ENCODE data around the gene LSAMP. TPM values are rescaled to one million over a fixed set of nuclear protein-coding genes. Genes with fewer than 3 reads are reported as not detected.
A peak's percentile ranks its signal among the peaks of the same experiment; 100 is the strongest.

LSAMP gene
- total RNA-seq (2014; rRNA removed; shearing (Covaris generic)) (1.6 and 2.0 TPM in 2 replicates), polyA plus RNA-seq (2016; fragmentation: Nextera tagmentation; extraction: Ambion mirVana) (1.4 and 2.9 TPM in 2 replicates)
- long read RNA-seq = 0 reads

- no peak within 1 kb of the TSS for H3K27ac ChIP-seq (ENCODE audit: low read depth)
- H3K36me3 Mint-ChIP-seq (ENCODE audit: low read depth) = no peaks in the 10 kb centered on the region
- no peaks in the 10 kb centered on the region for H3K9me3 Mint-ChIP-seq
- DNase-seq (ENCODE audit: low spot score) (peak; percentile 80), ATAC-seq (peak; percentile 87)
- H3K4me3 ChIP-seq = peak within 1 kb of the TSS; percentile 76
- peaks cover 17% of the 10 kb centered on the region for H3K4me1 ChIP-seq (ENCODE audit: insufficient read depth)
- peak within 1 kb of the TSS; percentile 99 for H2AFZ ChIP-seq
- H4K20me1 ChIP-seq (replicated peaks; ENCODE audit: insufficient read depth) = no peaks in the 10 kb centered on the region
- no peaks in the 10 kb centered on the region for H3K9me2 ChIP-seq (ENCODE audit: insufficient read depth)
- no peaks in the 10 kb centered on the region for H3K79me2 ChIP-seq (replicated peaks; ENCODE audit: insufficient read depth)
- H3K27me3 ChIP-seq (ENCODE audit: insufficient read depth) = peaks cover 22% of the 10 kb centered on the region
- peak within 1 kb of the TSS; percentile 84 for H3K4me2 ChIP-seq
- H3K4me3 Mint-ChIP-seq = peak within 1 kb of the TSS; percentile 85
- H3K27ac Mint-ChIP-seq = no peak within 1 kb of the TSS
- H3K36me3 ChIP-seq (ENCODE audit: insufficient read depth) = no peaks in the 10 kb centered on the region
- H3K27me3 Mint-ChIP-seq (ENCODE audit: insufficient read depth, low read depth, poor library complexity) = peaks cover 14% of the 10 kb centered on the region
- no peaks in the 10 kb centered on the region for H3F3A ChIP-seq (replicated peaks; ENCODE audit: low read depth)
- no peak for TF ChIP-seq JUNB (IDR thresholded peaks at IDR 0.05; ENCODE audit: unreplicated experiment)
- peak; percentile 59; the same call in 1 of the 2 replicates for TF ChIP-seq CREB1 (CRISPR knock-in tag; IDR thresholded peaks at IDR 0.05; ENCODE audit: low read depth)
- H3K4me1 Mint-ChIP-seq = peaks cover 40% of the 10 kb centered on the region
These were observed at the start of gene LSAMP for GRCh38 chr3:116445311-116445841. LSAMP (minus strand) TSS chr3:116445487.

GRCh38 chr3:116492379-116492778 is 47.1 kb upstream of the LSAMP start:
- no peak for DNase-seq (ENCODE audit: low spot score)
- TF ChIP-seq CREB1 (CRISPR knock-in tag; IDR thresholded peaks at IDR 0.05; ENCODE audit: low read depth) (no peak), ZNF462 (CRISPR knock-in tag; IDR thresholded peaks at IDR 0.05) (no peak), POLR2AphosphoS5 (IDR thresholded peaks at IDR 0.05; ENCODE audit: low read depth) (no peak), EZH2 (IDR thresholded peaks at IDR 0.05; ENCODE audit: low read depth, unreplicated experiment) (no peak), ETS1 (IDR thresholded peaks at IDR 0.05) (no peak)
- TF ChIP-seq, protein P1, sequence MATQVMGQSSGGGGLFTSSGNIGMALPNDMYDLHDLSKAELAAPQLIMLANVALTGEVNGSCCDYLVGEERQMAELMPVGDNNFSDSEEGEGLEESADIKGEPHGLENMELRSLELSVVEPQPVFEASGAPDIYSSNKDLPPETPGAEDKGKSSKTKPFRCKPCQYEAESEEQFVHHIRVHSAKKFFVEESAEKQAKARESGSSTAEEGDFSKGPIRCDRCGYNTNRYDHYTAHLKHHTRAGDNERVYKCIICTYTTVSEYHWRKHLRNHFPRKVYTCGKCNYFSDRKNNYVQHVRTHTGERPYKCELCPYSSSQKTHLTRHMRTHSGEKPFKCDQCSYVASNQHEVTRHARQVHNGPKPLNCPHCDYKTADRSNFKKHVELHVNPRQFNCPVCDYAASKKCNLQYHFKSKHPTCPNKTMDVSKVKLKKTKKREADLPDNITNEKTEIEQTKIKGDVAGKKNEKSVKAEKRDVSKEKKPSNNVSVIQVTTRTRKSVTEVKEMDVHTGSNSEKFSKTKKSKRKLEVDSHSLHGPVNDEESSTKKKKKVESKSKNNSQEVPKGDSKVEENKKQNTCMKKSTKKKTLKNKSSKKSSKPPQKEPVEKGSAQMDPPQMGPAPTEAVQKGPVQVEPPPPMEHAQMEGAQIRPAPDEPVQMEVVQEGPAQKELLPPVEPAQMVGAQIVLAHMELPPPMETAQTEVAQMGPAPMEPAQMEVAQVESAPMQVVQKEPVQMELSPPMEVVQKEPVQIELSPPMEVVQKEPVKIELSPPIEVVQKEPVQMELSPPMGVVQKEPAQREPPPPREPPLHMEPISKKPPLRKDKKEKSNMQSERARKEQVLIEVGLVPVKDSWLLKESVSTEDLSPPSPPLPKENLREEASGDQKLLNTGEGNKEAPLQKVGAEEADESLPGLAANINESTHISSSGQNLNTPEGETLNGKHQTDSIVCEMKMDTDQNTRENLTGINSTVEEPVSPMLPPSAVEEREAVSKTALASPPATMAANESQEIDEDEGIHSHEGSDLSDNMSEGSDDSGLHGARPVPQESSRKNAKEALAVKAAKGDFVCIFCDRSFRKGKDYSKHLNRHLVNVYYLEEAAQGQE (IDR thresholded peaks at IDR 0.05; ENCODE audit: unreplicated experiment) = no peak
- H2AFZ ChIP-seq = no peak overlapping the region
- Mint-ChIP-seq H3K27me3 (ENCODE audit: insufficient read depth, low read depth, poor library complexity) (no peaks in the 10 kb centered on the region), H3K9me3 (no peaks in the 10 kb centered on the region; the same call in 2 of the 3 replicates), H3K4me3 (no peak overlapping the region), H3K4me1 (peaks cover under 1% of the 10 kb centered on the region; the same call in 2 of the 3 replicates), H3K27ac (no peak overlapping the region), H3K36me3 (ENCODE audit: low read depth) (no peaks in the 10 kb centered on the region)
- H4K20me1 ChIP-seq (replicated peaks; ENCODE audit: insufficient read depth) = no peaks in the 10 kb centered on the region
- H3K79me2 ChIP-seq (replicated peaks; ENCODE audit: insufficient read depth) = no peaks in the 10 kb centered on the region
- ATAC-seq = no peak
- no peak overlapping the region for H3K4me2 ChIP-seq
- no peaks in the 10 kb centered on the region for H3K27me3 ChIP-seq (ENCODE audit: insufficient read depth)
- H3K9me2 ChIP-seq (ENCODE audit: insufficient read depth) = no peaks in the 10 kb centered on the region
- H3K4me3 ChIP-seq = no peak overlapping the region
- H3K36me3 ChIP-seq (ENCODE audit: insufficient read depth) = no peaks in the 10 kb centered on the region
- no peak overlapping the region for H3K27ac ChIP-seq (ENCODE audit: low read depth)
- H3K4me1 ChIP-seq (ENCODE audit: insufficient read depth) = 0 out of 2 replicates have a peak, but pooled peaks cover 3% of the 10 kb centered on the region
- H3F3A ChIP-seq (replicated peaks; ENCODE audit: low read depth) = no peaks in the 10 kb centered on the region
